OCI-LY7 (cell line): ENCODE measurements around the gene GRHL1. TPM values are rescaled to one million over a fixed set of nuclear protein-coding genes. Genes with fewer than 3 reads are reported as not detected.

Experiments
- BruUV-seq: library from RNA; stranded (reverse); fragments of 400-500 nt; replicated peaks from 2 replicates; lab custom pipeline; 2021; lab: Mats Ljungman, UMichigan
- CTCF ChIA-PET: fragments of 300-600 bp; sonication (Branson Sonifier 250); formaldehyde crosslinking; loops from one replicate; lab custom pipeline; 2022; ENCODE audit warnings: antibody characterized with exemption; ENCODE audit not compliant: unreplicated experiment; lab: Charles Lee
- POLR2A ChIA-PET: fragments of 300-600 bp; sonication (Branson Sonifier 250); formaldehyde crosslinking; loops from one replicate; lab custom pipeline; 2022; ENCODE audit warnings: antibody characterized with exemption; lab: Charles Lee
- DNase-seq: peaks from one replicate; pipeline ENCODE4 v3.0.0-alpha.2; 2015; ENCODE audit warnings: low spot score
- H2AFZ ChIP-seq: fragments of 200-600 bp; sonication (generic), shearing (Covaris generic); 2 replicates; pipeline ENCODE4 v1.6.1; 2014; ENCODE audit warnings: mild to moderate bottlenecking, antibody characterized with exemption, low read length, moderate library complexity
- H3K27ac ChIP-seq: fragments of 200-600 bp; sonication (generic); 2 replicates; pipeline ENCODE4 v1.5.1; 2014; ENCODE audit warnings: mixed run types, low read depth, mild to moderate bottlenecking, moderate library complexity, low read length, inconsistent platforms; ENCODE audit not compliant: poor library complexity, severe bottlenecking
- H3K36me3 ChIP-seq: fragments of 200-600 bp; sonication (generic); 2 replicates; pipeline ENCODE4 v1.6.1; 2014; ENCODE audit warnings: mild to moderate bottlenecking, antibody characterized with exemption, low read length, moderate library complexity, mixed read lengths; ENCODE audit not compliant: insufficient read depth
- H3K4me1 ChIP-seq: fragments of 200-600 bp; sonication (generic); 2 replicates; pipeline ENCODE4 v1.5.1; 2014; ENCODE audit warnings: mild to moderate bottlenecking, low read length; ENCODE audit not compliant: insufficient read depth, poor library complexity, severe bottlenecking
- H3K4me2 ChIP-seq: fragments of 200-600 bp; sonication (generic); 2 replicates; pipeline ENCODE4 v1.6.1; 2014; ENCODE audit warnings: mild to moderate bottlenecking, low read length
- H3K4me3 ChIP-seq: fragments of 200-600 bp; sonication (generic); 2 replicates; pipeline ENCODE4 v1.5.1; 2014; ENCODE audit warnings: mild to moderate bottlenecking, low read depth, low read length; ENCODE audit not compliant: poor library complexity, severe bottlenecking
- H3K79me2 ChIP-seq: fragments of 200-600 bp; sonication (generic); 2 replicates; pipeline ENCODE4 v1.6.1; 2016; ENCODE audit warnings: low read depth, mild to moderate bottlenecking, low read length, moderate library complexity, mixed read lengths; ENCODE audit not compliant: insufficient read depth
- H3K9me2 ChIP-seq: fragments of 200-600 bp; sonication (generic); 2 replicates; pipeline ENCODE4 v1.6.1; 2016; ENCODE audit warnings: mild to moderate bottlenecking, low read length, mixed read lengths; ENCODE audit not compliant: insufficient read depth
- H3K9me3 ChIP-seq: fragments of 200-600 bp; sonication (generic); 2 replicates; pipeline ENCODE4 v1.6.1; 2014; ENCODE audit warnings: mild to moderate bottlenecking, mixed run types, low read length, mixed read lengths
- H4K20me1 ChIP-seq: fragments of 200-600 bp; sonication (generic); 2 replicates; pipeline ENCODE4 v1.6.1; 2014; ENCODE audit warnings: mild to moderate bottlenecking, antibody characterized with exemption, low read length, moderate library complexity, mixed read lengths; ENCODE audit not compliant: insufficient read depth
- CTCF ChIP-seq: fragments of 200-600 bp; sonication (generic); conservative IDR thresholded peaks from 2 replicates; pipeline ENCODE4 v1.5.1; 2014; ENCODE audit warnings: mild to moderate bottlenecking, antibody characterized with exemption, low read length, moderate library complexity, mixed read lengths
- EZH2phosphoT487 ChIP-seq: fragments of 200-600 bp; sonication (generic); IDR thresholded peaks from 2 replicates; pipeline ENCODE4 v1.6.1; 2018; ENCODE audit warnings: low read depth, borderline replicate concordance, mild to moderate bottlenecking, mixed run types, antibody characterized with exemption, low read length, moderate library complexity, mixed read lengths
- intact Hi-C: fragments of 100-400 bp; cut with micrococcal nuclease; formaldehyde crosslinking; loops from one replicate; pipeline ENCODE4 v1.10.0; 2022; ENCODE audit not compliant: unreplicated experiment
- total RNA-seq, 2 experiments: library from RNA; depleted of rRNA in 1 of 2; stranded (reverse); fragments of >200 nt in 1 of 2; shearing (Covaris generic) in 1 of 2; gene quantifications; 2 replicates each; pipeline ENCODE4 v1.2.3, GENCODE V29; 2014 to 2022

GRHL1 gene
- total RNA-seq, 2 experiments from 2014 or later = 0.19 to 2.5 TPM

DNA sequence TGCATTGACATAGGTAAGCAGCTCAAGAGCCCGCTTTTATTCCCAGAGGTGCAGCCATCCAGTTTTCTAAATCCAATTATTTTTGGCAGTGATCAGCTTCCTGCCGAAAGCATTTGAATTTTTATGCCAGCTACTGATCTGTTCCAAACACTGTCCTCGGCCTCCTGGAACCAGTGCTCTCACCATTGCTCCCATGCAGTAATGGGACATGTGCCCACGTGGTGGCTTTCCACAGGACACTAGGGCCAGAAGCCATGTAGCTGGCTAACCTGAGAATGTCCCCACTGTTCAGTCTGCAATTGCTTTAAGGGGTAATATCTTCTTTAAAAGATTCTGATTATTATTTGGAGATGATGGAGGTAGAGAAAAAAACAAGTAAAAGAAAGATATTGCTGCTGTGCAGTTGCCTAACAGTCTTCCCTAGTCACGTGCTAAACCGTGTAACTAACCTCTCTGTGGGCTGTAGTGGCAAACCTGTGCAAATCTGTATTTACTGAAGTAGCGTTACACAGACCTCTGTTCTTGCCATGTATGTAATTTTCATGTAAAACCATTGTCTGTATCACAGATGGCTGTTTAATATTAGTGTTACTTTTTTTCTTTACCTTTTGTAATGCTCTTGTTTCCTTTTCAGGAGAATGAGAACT lies 13.0 kb downstream of the GRHL1 start:
- Histone ChIP-seq H2AFZ (no peak overlapping the region), H3K4me1 (peaks cover 24% of the 10 kb centered on the region), H3K4me2 (no peak overlapping the region), H3K9me3 (no peaks in the 10 kb centered on the region), H4K20me1 (no peaks in the 10 kb centered on the region), H3K27ac (no peak overlapping the region), H3K4me3 (no peak overlapping the region), H3K36me3 (no peaks in the 10 kb centered on the region), H3K79me2 (no peaks in the 10 kb centered on the region), H3K9me2 (no peaks in the 10 kb centered on the region)
- TF ChIP-seq CTCF = no peak
- no peak for TF ChIP-seq EZH2phosphoT487
- intact Hi-C loops = no loop called here
- DNase-seq = no peak
- POLR2A ChIA-PET = interaction anchor here (0.6 kb wide), 1 partner anchor 20 kb away, joined by 3 read pairs; no protein-coding TSS in a partner anchor
- BruUV-seq = no TSS peak
- CTCF ChIA-PET = no interaction called here

- TF ChIP-seq EZH2phosphoT487 (no peak), CTCF (no peak)
- CTCF ChIA-PET = no interaction called here
- no peak for DNase-seq
These were observed 13.8 kb downstream of the GRHL1 start for GRCh38 chr2:9965119-9965822.

More at GRCh38 chr2:9965119-9965822, 13.8 kb downstream of the GRHL1 start:
- no peaks in the 10 kb centered on the region for H3K79me2 ChIP-seq
- POLR2A ChIA-PET = no interaction called here
- intact Hi-C loops = no loop called here
- H3K4me3 ChIP-seq = no peak overlapping the region
- no peaks in the 10 kb centered on the region for H3K36me3 ChIP-seq
- no peaks in the 10 kb centered on the region for H3K9me3 ChIP-seq
- H3K27ac ChIP-seq = no peak overlapping the region
- H3K4me2 ChIP-seq = no peak overlapping the region
- H3K9me2 ChIP-seq = no peaks in the 10 kb centered on the region
- BruUV-seq = no TSS peak
- H3K4me1 ChIP-seq = peaks cover 24% of the 10 kb centered on the region
- no peak overlapping the region for H2AFZ ChIP-seq
- H4K20me1 ChIP-seq = no peaks in the 10 kb centered on the region
